Neural cell (in vitro differentiated cells): ENCODE results near the gene TMEM61. TPM values are rescaled to one million over a fixed set of nuclear protein-coding genes. Genes with fewer than 3 reads are reported as not detected.

ENCODE experiments used
- H2AFZ ChIP-seq: fragments of 200-600, 300-800 bp; sonication (generic), shearing (Covaris generic); 2 replicates; pipeline ENCODE4 v1.6.0; 2014; ENCODE audit warnings: low read depth, mild to moderate bottlenecking, antibody characterized with exemption, low read length, moderate library complexity
- H3F3A ChIP-seq: fragments of 200-600 bp; shearing (Covaris generic); 2 replicates; pipeline ENCODE4 v1.6.1; 2016; ENCODE audit warnings: mild to moderate bottlenecking, moderate library complexity, mixed read lengths, antibody characterized with exemption, low read length; ENCODE audit not compliant: insufficient read depth, poor library complexity, severe bottlenecking
- H3K27ac ChIP-seq: fragments of 200-600, 300-800 bp; sonication (generic), shearing (Covaris generic); 2 replicates; pipeline ENCODE4 v1.5.1; 2014; ENCODE audit warnings: mild to moderate bottlenecking, low read length, moderate library complexity
- H3K27me3 ChIP-seq: fragments of 300-800, 200-600 bp; sonication (generic), shearing (Covaris generic); 2 replicates; pipeline ENCODE4 v1.6.0; 2014; ENCODE audit warnings: mild to moderate bottlenecking, low read depth, low read length, moderate library complexity; ENCODE audit not compliant: insufficient read depth
- H3K36me3 ChIP-seq: fragments of 300-800, 200-600 bp; sonication (generic), shearing (Covaris generic); 2 replicates; pipeline ENCODE4 v1.5.1; 2014; ENCODE audit warnings: mild to moderate bottlenecking, antibody characterized with exemption, low read length, moderate library complexity; ENCODE audit not compliant: insufficient read depth
- H3K4me2 ChIP-seq: fragments of 300-800, 200-600 bp; sonication (generic), shearing (Covaris generic); 2 replicates; pipeline ENCODE4 v1.6.0; 2014; ENCODE audit warnings: mild to moderate bottlenecking, low read length
- H3K4me3 ChIP-seq: fragments of 300-800, 200-600 bp; sonication (generic), shearing (Covaris generic); 2 replicates; pipeline ENCODE4 v1.5.1; 2014; ENCODE audit warnings: mild to moderate bottlenecking, low read length, moderate library complexity
- H3K79me2 ChIP-seq: fragments of 200-600 bp; shearing (Covaris generic); replicated peaks from 2 replicates; pipeline ENCODE4 v1.6.0; 2014; ENCODE audit warnings: mild to moderate bottlenecking, low read length, moderate library complexity; ENCODE audit not compliant: insufficient read depth
- H3K9ac ChIP-seq: fragments of 300-800, 200-600 bp; sonication (generic), shearing (Covaris generic); 2 replicates; pipeline ENCODE4 v1.6.1; 2016; ENCODE audit warnings: mild to moderate bottlenecking, low read length, mixed read lengths
- H3K9me2 ChIP-seq: fragments of 200-600 bp; shearing (Covaris generic); 2 replicates; pipeline ENCODE4 v1.6.1; 2016; ENCODE audit warnings: mild to moderate bottlenecking, low read length, mixed read lengths; ENCODE audit not compliant: insufficient read depth
- H3K9me3 ChIP-seq: fragments of 200-600, 300-800 bp; sonication (generic), shearing (Covaris generic); 2 replicates; pipeline ENCODE4 v1.6.1; 2016; ENCODE audit warnings: mild to moderate bottlenecking, mixed run types, low read length, moderate library complexity, mixed read lengths
- H4K20me1 ChIP-seq: fragments of 200-600 bp; shearing (Covaris generic); 2 replicates; pipeline ENCODE4 v1.6.1; 2016; ENCODE audit warnings: mild to moderate bottlenecking, mixed run types; ENCODE audit not compliant: insufficient read depth
- CTCF ChIP-seq: fragments of 450-650 bp; IDR thresholded peaks from 2 replicates; pipeline ENCODE4 v1.5.1; 2014; ENCODE audit warnings: antibody characterized with exemption, mild to moderate bottlenecking, moderate library complexity; ENCODE audit not compliant: poor library complexity, severe bottlenecking
- EP300 ChIP-seq: fragments of 450-650 bp; conservative IDR thresholded peaks from 2 replicates; pipeline ENCODE4 v1.6.1; 2014; ENCODE audit warnings: antibody characterized with exemption, mild to moderate bottlenecking, moderate library complexity; ENCODE audit not compliant: poor library complexity, severe bottlenecking
- EZH2 ChIP-seq: fragments of 200-600, 300-800 bp; shearing (Covaris generic), sonication (generic); IDR thresholded peaks from 2 replicates; pipeline ENCODE4 v1.6.1; 2014; ENCODE audit warnings: antibody characterized with exemption, low read length, borderline replicate concordance, mild to moderate bottlenecking; ENCODE audit not compliant: insufficient read depth, poor library complexity, severe bottlenecking
- MXI1 ChIP-seq: fragments of 450-650 bp; conservative IDR thresholded peaks from 2 replicates; pipeline ENCODE4 v1.6.1; 2014; ENCODE audit warnings: antibody characterized with exemption, mild to moderate bottlenecking; ENCODE audit not compliant: poor library complexity, severe bottlenecking
- POLR2AphosphoS5 ChIP-seq: IDR thresholded peaks from 2 replicates; pipeline ENCODE4 v1.6.1; 2012
- RAD21 ChIP-seq: fragments of 450-650 bp; conservative IDR thresholded peaks from 2 replicates; pipeline ENCODE4 v1.6.1; 2014; ENCODE audit warnings: antibody characterized with exemption, mild to moderate bottlenecking, moderate library complexity
- SMC3 ChIP-seq: fragments of 450-650 bp; conservative IDR thresholded peaks from 2 replicates; pipeline ENCODE4 v1.6.1; 2014; ENCODE audit warnings: antibody characterized with exemption, mild to moderate bottlenecking, moderate library complexity; ENCODE audit not compliant: poor library complexity
- TAF1 ChIP-seq: IDR thresholded peaks from 2 replicates; pipeline ENCODE4 v1.6.1; 2012; ENCODE audit warnings: low read depth
- polyA plus RNA-seq: library from polyadenylated mRNA; depleted of rRNA; stranded (reverse); fragments of >200 nt; gene quantifications from 2 replicates; pipeline ENCODE4 v1.2.3, GENCODE V29; 2014
- TF ChIP-seq, protein P1 (sequence below): IDR thresholded peaks from 2 replicates; pipeline ENCODE4 v1.6.1; 2012; ENCODE audit warnings: borderline replicate concordance

TMEM61 gene
- polyA plus RNA-seq, 1 donor from 2014 or later, result not detected

GRCh38 chr1:54996869-54997710 is 16.7 kb downstream of the TMEM61 start:
- no peak overlapping the region for H3K27ac ChIP-seq
- TF ChIP-seq MXI1 (no peak), CTCF (no peak), RAD21 (no peak), TAF1 (no peak), POLR2AphosphoS5 (no peak), SMC3 (no peak), EZH2 (no peak), EP300 (no peak)
- TF ChIP-seq, protein P1, sequence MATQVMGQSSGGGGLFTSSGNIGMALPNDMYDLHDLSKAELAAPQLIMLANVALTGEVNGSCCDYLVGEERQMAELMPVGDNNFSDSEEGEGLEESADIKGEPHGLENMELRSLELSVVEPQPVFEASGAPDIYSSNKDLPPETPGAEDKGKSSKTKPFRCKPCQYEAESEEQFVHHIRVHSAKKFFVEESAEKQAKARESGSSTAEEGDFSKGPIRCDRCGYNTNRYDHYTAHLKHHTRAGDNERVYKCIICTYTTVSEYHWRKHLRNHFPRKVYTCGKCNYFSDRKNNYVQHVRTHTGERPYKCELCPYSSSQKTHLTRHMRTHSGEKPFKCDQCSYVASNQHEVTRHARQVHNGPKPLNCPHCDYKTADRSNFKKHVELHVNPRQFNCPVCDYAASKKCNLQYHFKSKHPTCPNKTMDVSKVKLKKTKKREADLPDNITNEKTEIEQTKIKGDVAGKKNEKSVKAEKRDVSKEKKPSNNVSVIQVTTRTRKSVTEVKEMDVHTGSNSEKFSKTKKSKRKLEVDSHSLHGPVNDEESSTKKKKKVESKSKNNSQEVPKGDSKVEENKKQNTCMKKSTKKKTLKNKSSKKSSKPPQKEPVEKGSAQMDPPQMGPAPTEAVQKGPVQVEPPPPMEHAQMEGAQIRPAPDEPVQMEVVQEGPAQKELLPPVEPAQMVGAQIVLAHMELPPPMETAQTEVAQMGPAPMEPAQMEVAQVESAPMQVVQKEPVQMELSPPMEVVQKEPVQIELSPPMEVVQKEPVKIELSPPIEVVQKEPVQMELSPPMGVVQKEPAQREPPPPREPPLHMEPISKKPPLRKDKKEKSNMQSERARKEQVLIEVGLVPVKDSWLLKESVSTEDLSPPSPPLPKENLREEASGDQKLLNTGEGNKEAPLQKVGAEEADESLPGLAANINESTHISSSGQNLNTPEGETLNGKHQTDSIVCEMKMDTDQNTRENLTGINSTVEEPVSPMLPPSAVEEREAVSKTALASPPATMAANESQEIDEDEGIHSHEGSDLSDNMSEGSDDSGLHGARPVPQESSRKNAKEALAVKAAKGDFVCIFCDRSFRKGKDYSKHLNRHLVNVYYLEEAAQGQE, result no peak
- H3K9me3 ChIP-seq, result peaks cover 2% of the 10 kb centered on the region
- H3F3A ChIP-seq, result no peaks in the 10 kb centered on the region
- H3K9me2 ChIP-seq, result no peaks in the 10 kb centered on the region
- no peaks in the 10 kb centered on the region for H3K36me3 ChIP-seq
- H4K20me1 ChIP-seq, result no peaks in the 10 kb centered on the region
- peaks cover 34% of the 10 kb centered on the region for H3K27me3 ChIP-seq
- no peak overlapping the region for H3K9ac ChIP-seq
- no peak overlapping the region for H3K4me3 ChIP-seq
- H2AFZ ChIP-seq, result no peak overlapping the region
- H3K79me2 ChIP-seq, result no peaks in the 10 kb centered on the region
- H3K4me2 ChIP-seq, result no peak overlapping the region

DNA sequence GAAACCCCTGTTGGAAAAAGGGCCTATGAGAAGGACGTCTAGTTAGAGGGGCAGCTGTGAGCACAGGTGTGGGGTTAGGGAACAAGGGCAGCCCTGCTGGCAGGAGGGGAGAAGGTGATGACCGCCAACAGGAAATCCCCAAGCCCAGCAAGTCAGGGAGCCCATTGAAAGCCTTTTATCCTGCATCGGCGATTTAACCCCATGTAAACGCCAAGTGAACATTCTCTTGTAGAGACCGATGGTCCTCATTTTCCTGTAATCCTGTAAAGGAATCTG is 17.2 kb downstream of the TMEM61 start:
- no peaks in the 10 kb centered on the region for H3K9me2 ChIP-seq
- no peaks in the 10 kb centered on the region for H3K36me3 ChIP-seq
- no peak for TF ChIP-seq CTCF
- TF ChIP-seq MXI1, result no peak
- TF ChIP-seq SMC3, result no peak
- TF ChIP-seq EP300, result no peak
- no peak for TF ChIP-seq RAD21
- no peak for TF ChIP-seq POLR2AphosphoS5
- TF ChIP-seq TAF1, result no peak
- TF ChIP-seq, protein P1, result no peak
- no peak for TF ChIP-seq EZH2
- no peak overlapping the region for H3K9ac ChIP-seq
- no peaks in the 10 kb centered on the region for H3F3A ChIP-seq
- H4K20me1 ChIP-seq, result no peaks in the 10 kb centered on the region
- no peak overlapping the region for H3K4me2 ChIP-seq
- H3K27ac ChIP-seq, result no peak overlapping the region
- peaks cover 34% of the 10 kb centered on the region for H3K27me3 ChIP-seq
- peaks cover 2% of the 10 kb centered on the region for H3K9me3 ChIP-seq
- no peak overlapping the region for H2AFZ ChIP-seq
- H3K79me2 ChIP-seq, result no peaks in the 10 kb centered on the region
- no peak overlapping the region for H3K4me3 ChIP-seq
